Inflammatory macrophage treated with lipopolysaccharide for 1 hour (primary cell): Measurements from ENCODE around the gene TIFAB.

Experiments used
- DNase-seq, 2 donors: peaks; one replicate each; pipeline ENCODE4 v3.0.0-alpha.2; 2020 to 2022

The TIFAB gene, protein sequence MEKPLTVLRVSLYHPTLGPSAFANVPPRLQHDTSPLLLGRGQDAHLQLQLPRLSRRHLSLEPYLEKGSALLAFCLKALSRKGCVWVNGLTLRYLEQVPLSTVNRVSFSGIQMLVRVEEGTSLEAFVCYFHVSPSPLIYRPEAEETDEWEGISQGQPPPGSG

DNA sequence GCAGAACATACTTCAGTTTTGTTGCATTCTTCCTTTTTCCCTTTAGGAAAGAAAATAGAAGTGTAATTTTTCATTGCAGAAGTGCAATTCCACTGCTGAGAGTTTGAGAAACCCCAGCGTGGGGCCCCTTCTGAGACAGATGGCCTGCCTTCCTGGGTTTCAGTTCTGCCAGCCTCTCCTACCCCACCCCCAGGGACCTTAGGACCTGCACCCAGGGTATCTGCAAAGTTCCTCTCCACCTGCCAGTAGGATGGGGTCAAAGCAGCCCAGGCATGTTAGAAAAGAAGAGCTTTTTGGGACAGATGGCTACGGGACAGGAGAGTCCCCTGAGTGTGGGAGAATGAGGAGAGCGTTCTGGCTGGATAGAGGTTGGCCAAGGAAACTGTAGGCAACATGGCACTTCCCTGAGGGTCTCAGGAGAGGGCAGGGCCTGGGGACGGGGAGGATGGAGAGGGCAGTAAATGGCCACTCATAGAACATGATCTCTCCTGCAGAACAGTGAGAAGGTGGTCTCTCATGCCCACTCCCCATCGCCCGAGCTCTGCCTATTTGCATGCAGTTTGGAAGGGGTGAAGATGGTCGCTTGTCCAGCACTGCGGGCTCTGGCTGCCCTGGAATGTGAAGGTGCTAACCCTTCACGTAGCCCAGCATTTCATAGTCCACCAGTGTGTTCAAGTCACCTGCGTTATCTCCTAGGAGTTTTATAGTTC is at the start of gene TIFAB:
Gene TIFAB (minus strand): TSS at position 31 of the 710 bp plus-strand sequence. CDS start 2,412 bp downstream, outside the sequence.
- DNase-seq: no peak

DNA sequence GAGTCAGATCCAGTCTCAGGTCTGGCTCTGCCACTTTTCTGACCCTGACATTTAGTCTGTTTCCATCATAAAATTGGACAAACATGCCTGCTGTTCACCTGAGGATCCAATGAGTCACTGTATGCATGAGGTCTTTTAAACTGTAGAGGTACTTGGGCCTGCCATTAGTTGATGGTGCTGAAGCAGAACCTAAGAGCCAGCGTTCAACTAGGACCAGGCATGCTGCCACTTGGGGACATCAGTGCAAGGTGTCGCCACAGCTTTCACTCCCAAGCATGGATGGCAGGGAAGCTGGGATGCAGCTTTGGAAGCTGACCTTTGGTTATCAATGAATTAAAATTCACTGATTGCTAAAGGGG is 46.5 kb upstream of the TIFAB start:
- no peak for DNase-seq

DNA sequence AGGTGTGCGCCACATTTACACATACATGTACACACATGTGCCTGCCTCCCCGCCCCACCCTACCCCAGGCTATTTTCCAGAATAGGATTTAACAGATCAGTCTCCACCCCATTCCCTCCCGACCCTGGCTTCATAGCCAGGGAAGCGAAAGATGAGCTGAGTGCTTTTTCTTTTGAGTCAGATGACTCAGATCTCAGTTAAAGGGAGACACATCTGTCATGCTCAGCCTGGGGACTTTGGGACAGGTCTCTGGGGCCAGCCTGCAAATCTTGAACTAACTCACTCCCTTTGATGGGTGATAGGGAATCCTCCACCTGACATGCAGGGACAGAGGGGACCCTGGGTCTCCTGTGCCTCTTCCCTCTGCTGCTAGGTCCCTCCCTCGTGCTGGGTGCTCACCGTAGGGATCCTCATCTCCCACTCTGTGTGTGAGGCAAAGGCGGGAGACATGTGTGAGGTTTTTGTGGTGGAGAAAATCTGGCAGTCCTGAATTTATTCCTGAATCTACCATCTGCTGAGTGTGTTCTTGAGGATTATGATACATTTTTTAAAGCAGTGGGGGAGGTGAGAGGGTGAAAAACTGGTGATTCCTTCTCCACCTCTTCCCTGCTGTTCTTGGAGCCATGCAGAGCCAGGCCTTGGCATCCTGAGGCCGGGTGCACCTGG is 46.0 kb upstream of the TIFAB start:
- no peak for DNase-seq

DNA sequence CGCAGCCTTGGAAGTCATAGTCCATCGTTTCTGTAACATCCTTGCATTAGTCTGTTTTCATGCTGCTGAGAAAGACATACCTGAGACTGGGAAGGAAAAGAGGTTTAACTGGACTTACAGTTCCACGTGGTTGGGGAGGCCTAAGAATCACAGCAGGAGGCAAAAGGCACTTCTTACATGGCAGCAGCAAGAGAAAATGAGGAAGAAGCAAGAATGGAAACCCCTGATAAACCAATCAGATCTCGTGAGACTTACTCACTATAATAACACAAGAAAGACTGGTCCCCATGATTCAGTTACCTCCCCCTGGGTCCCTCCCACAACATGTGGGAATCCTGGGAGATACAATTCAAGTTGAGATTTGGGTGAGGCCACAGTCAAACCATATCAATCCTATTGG is 43.4 kb upstream of the TIFAB start:
- DNase-seq: peak; percentile 54 to 76

DNA sequence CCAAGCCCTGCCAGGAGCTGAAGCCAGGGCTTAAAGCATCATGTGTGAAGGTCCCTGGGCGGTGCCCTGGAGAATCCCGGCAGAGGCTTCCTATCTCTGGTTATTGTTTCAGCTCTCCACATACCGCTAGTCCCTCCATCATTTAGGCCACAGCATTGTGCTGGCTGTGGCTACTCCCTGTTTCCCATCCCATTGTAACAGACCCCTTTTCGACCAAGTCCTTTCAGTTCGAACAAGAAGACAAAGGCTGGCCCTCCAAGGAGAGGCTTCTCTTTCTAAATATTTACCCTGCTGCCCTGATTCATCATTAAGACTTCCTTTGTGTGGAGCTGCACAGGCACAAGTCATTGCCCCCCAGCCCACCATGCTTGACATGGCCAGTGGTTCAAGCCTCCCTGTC is 42.0 kb upstream of the TIFAB start:
- DNase-seq: no peak

DNA sequence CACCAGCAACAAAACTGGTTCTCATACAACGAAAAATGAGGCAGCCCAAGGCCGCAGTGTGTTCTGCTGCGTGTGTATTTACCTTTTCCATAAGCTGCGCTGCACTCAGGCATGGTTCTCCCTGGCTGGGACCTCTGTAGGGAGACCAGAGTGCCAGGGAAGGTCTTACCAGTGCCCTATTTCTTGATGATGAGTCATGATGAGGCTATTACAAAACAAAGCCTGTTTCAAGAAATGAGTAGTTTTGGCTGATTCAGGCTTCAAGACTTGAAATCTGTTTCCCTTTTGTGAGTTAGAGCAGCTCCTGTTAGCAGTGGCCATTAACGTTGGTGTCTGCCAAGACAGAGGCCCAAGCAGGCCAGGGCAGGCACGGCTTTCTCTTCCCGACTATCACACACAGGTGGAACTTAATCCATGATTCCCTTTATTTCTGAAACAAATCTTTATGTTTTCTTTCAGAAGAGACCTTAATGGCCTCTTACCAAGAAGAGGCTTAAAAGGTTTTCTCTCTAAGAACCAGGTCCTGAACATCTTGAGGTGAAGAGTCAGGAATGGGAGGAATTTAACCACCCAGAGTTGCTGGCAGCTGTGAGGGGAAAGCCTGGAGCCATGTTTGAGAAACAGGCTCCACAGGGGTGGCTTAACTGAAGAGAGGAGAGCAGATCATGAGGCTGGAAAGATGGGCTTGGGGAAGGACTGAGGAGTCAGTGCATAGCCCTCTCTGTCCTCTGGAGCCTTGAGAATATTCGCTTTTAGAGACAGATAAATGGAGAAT is 41.4 kb upstream of the TIFAB start:
- DNase-seq: peak; percentile 88 to 90

DNA sequence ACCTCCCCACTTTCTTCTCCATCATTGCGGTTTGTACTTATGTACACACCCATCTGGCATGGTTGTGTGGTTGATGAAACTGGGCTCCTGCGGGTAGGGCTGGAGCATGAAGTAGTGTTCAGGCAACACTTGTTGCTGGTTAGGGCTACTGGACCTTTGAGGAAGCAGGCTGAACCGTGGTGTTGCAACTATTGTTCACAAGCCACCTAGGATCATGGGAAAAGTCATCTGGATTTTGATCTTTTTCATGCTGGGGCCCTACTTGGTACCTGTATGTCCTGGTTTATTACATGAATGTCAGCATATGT is 40.1 kb upstream of the TIFAB start:
- DNase-seq: peak in 1 of 2 donors; percentile 19

DNA sequence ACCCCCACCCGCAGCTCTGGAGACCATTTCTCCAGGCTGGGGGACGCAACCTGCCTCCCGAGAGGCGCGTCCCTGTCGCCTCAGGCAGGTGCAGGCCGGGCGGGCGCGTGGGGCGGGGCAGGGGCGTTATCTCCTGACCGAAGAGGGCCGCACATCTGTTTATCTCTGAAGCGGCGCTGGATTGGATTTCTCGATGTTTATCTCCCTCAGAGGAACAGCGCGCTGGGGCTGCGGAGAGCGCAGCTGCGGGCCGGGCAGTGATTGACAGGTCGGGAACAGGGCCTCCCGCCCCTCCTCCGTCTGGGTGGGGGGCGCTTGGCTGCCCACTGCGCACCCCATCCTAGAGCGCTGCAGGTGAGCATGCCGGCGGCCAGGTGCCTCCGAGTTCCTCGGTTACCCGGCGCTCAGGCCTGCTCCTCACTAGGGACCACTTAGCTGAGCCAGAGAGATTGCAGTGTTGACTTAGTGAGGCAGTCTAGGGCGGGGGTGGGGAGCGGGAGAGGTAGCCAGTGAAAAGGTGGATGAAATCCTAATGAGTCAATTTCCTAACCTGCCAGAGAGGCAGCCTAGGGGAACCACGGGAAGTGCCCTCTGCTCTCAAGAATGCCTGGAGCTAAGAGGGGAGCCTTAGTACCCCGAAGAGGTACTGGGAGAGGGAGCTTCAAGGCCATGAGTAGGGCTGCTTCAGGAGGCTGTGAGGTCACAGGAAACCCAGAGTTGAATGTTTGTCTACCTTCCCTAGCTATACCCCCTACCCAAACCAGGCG is 39.6 kb upstream of the TIFAB start:
- no peak for DNase-seq

DNA sequence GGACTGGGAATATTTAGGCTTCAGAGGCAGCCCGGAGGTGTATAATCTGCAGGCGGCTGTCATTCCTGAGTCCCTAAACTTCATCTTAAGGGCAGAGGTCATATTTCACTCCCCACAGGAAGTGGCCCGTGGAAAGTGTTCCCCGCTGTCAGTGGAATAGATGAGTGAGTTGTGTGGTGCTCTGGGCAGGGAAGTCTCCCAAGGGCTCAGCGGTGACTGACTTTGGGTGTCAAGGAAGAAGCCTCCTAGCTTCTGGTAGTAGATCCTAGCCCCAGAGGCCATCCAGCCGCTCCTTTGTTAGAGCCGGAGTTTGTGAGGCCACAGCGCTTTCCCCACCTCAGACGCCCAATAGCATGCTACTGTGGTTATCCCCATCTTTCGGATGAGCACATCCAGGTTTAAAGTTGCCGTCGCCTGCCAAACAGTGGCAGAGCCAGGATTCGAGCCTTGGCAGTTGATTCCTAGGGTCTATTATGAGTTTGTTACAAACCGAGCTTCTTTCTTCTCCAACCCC is 38.9 kb upstream of the TIFAB start:
- no peak for DNase-seq

DNA sequence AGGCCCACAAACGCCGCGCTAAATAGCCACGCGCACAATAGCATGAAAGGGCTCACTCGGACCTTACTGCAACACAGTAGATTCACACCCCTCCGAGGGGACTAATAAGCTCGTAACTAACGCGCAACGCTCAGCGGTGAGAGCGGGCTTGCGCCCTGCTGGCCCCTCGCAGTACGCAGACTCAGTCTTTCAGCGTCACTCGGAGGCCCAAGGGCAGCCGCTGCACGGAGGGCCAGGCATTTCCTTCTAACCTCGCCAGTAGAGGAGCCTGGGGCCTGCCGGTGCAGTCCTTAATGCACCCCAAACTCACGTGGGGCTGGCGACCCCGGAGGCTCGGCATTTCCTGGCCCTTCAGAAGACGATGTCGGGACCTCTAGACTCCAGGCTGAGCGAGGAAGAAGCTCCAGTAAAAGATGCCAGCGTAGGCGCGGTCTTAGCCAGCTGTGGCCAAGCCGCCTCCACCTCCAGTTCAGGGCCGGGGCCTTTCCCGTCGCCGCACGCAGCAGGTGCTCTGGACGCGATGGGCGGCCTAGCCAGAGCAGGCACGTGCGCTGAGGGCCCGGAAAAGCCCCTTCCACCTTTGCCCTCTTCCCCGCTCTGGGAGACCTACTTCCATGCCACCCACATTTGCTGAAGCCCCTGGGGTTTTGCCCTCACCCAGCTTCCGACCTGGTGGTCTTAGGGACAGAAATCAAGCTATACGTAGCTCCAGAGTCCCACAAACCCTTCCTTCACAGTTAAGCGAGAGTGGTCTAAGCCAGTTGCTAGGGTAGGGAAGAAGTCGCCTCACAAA is 38.3 kb upstream of the TIFAB start:
- DNase-seq: no peak

DNA sequence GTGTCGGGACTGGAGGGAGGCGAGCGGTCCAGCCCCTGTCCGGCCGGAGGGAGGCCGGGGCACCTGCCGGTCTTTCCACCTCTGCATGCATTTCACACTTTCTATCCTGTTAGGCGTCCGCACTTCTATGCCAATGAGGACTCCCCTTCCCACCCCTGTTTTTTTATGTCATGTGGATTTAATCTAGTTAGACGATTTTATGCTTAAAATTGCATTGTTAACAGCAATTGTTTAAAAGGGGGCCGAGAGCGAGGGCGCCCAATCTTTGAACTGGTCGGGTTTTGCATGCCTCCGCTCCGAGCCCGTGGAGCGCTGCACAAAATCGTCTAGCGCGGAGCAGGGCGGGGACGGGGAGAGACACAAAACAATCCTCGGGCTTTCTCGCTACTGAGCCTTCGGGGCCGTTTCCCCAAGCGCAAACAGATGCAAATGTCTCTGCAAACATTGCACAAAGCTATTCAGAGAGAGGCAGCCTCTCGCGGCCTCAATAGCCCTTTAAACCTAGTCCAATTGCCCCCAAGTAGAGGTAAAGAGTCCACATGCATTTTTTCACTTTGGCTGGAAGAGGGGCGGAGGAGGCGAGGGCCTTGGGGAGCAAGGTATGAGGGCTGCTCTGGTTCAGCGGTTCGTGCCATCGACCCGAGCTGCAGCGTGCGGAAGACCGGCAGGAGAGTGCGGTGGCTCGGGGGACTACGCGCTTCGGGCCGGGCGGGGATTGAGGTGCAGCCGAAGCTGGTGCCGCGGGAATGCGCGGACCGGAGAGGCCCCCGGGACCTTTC is 37.5 kb upstream of the TIFAB start:
- no peak for DNase-seq

DNA sequence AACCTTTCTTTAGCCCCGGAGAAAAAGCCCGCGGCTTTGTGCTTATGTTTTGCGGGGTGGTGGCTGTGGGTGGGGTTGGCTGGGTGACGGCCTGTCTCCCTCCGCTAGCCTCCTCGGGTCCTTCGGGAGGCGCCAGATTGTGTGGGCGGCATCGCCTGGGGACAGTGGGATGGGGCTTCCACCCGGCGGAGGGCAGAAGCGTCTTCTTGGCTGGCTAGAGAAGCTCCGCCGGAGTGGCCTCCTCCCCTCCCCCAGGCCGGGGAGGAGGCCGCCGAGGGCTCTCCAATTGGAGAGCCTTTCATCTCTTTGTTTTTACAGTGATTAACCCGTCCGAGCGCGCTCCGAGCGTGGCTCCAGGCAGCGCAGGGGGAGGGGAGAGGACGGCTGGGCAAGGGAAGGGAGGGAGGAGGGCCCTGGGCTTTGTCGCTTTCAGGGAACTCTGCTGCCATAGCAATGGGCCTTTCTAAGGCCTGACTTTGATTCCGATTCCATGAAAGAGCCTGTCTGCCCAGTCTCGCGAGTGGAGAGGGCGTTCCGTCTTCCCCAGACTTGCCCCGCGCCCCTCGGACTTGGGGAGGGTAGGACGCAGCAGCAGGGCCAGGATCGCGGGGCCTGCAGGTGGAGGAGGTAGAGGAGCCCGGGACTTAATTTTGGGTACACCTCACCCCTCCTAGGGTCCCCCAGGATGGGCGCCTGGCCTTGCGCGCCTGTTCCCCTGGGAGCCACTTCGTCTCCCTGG is 36.7 kb upstream of the TIFAB start:
- DNase-seq: no peak

DNA sequence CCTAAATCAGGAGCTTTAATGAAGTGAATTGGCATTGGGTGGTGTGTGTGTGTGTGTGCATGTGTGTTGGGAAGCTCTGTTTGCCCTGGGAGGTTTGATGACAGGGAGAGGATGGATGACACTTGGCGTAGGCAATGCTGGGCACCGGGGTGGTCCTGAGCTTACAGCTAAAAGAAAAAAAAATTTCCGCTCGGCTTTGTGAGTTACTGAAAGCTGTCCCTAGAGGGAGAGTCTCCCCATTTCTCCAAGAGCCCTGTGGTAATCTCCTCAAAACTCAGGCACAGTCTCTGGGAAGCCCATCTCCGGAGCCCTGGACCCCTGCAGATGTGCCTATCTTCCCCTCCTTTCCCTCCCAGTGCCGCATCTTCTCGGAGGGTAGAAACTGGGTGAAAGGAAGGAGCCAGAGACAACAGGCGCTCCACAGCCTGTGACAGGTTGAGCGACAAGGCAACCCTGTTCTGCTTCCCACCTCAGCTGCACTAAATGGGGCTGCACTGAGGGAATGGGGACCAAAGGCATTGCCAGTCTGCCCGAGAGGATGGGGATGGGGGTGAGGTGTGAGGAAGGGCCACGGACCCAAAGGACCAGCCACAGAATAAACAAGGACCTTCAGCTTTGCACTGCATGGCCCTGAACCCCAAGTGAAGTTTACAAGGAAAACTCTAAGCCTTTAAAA is 35.8 kb upstream of the TIFAB start:
- DNase-seq: no peak

DNA sequence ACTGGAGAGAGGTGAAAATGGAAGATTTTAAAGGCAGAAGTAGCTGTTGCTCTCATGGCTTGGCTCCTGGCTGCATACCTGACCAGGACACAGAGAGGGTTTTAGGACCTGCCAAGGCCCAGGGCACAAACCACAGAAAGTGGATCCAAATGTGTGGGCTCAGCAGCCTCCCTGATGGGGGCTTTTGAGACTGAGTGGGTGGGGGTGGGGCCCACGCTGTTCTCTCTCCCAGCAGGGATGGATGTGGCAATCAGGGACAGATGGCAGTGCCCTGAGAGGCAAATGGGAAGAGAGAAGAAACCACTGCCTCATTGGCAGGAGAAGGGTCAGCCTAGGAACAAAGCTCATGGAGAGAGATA is 34.9 kb upstream of the TIFAB start:
- no peak for DNase-seq

DNA sequence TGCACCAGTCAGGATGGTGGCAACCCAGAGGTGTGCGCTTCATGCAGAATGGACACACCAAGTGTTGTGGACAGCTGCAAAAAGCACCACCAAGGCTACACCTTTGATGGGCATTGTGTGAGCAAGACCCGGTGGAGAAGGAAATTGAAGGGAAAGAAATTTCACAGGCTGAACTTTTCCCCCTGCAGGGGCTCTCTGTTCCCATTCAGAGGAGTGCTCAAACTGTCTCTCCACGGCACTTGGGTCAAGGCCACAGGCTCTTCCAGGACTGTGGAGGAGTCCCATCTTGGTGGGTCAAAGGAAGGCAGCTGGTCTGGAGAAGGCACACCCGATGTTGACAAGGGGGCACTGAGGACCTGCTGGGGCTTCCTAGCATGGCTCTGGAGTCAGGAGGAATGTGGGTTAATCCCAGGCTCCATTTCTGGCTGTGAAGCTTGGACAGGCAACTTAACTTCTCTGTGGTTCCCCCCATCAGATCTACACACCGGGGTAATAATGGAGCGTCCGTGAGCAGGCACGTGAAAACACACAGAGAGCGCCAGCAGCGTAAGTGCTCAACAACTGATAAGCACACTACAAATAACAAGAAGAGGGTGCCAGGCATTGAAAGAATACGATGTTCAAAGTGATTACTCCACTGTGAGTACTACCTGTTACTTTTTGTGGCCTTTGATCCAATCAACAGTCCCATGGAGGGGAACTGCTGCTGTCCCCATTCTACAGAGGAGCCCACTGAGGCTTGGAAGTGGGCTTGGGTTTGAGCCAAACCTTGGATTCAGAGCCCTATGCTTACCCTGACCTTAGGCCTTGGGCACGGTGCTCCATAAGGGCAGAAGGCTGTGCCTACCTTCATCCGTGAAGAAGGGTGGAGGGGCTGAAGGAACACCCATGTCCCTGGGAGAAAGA is 34.2 kb upstream of the TIFAB start:
- no peak for DNase-seq

DNA sequence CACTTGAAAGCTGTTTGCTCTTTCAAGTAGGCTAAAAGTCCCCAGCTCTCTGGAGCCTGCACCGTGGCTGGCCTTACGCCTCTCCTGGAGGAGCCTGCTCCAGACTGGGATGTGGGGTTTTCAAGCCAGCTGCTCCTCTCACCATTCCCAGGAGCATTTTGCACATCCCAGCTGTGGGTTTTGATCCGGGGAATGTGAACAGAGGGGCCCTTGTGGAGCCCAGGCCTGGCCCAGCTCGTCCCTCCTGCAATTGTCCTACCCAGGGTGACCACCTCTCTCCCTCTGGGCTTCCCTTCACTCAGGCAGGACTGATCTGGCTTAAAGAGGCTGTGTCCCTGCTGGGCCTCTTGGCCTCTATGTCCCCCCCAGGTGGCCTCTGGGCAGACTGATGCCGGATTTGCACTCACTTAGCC is 32.5 kb upstream of the TIFAB start:
- DNase-seq: no peak

DNA sequence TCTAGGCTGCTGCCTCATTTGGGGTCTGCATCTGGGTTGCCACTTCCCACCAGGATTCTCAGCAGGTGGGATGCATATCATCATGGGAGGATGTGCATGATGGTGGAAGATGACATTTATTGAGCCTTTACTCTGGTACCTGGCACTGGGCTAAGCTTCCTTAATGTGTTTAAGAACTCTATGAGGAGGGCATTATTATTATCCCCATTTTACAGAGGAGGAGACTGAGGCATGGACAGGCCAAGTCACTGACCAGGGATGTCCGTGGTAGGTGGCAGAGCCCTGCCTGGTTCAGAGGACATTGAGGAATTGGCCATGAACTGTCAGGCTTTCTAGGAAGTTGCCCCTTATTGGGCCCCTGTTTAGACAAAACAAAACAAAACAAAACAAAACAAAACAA is 31.1 kb upstream of the TIFAB start:
- DNase-seq: no peak

DNA sequence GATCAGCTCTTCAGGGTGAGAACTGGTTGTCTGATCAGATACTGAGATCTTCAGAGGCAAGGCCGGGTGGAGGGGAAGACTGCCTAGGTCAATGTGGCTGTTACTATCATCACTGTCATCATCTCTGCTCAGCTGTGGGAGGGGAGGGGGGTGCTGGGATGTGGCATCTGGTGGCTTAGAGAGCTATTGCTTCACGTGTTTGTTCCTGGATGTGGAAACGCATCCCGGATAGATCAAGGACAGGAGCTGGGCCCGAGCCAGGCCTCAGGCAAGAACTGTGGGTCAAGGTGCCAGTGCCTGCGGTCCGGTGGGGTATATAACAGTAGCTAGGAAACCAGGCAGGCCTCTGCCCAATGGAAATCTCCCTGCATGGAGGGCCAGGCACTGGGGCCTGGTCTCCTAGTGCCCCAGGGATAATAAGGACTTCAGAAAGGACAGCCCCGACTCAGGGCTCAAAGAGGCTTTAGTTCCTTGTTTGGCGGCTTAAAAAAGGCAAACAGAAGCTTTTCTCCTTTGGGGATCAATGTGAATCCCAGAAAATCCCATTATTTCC is 30.3 kb upstream of the TIFAB start:
- peak in 1 of 2 donors; percentile 28 for DNase-seq
